HEK293 (cell line): ENCODE measurements around the gene ZNF536.
A peak's percentile ranks its signal among the peaks of the same experiment; 100 is the strongest.

ENCODE experiments used
- GLIS1 ChIP-seq: fragments of 450-650 bp; formaldehyde crosslinking; IDR thresholded peaks from 2 replicates; pipeline ENCODE4 v1.5.1; 2016; ENCODE audit warnings: missing biosample characterization, missing genetic modification characterization
- KLF9 ChIP-seq: fragments of 450-650 bp; formaldehyde crosslinking; IDR thresholded peaks from 2 replicates; pipeline ENCODE4 v1.5.1; 2016; ENCODE audit warnings: missing biosample characterization, missing genetic modification characterization, low read depth
- ZBTB21 ChIP-seq: fragments of 450-650 bp; formaldehyde crosslinking; IDR thresholded peaks from 2 replicates; pipeline ENCODE4 v1.5.1; 2017; ENCODE audit warnings: missing biosample characterization, missing genetic modification characterization
- ZBTB48 ChIP-seq: fragments of 450-650 bp; formaldehyde crosslinking; IDR thresholded peaks from 2 replicates; pipeline ENCODE4 v1.5.1; 2016; ENCODE audit warnings: missing biosample characterization, missing genetic modification characterization
- ZNF155 ChIP-seq: fragments of 450-650 bp; formaldehyde crosslinking; IDR thresholded peaks from 2 replicates; pipeline ENCODE4 v1.5.1; 2016; ENCODE audit warnings: missing biosample characterization, missing genetic modification characterization
- ZNF174 ChIP-seq: fragments of 450-650 bp; formaldehyde crosslinking; IDR thresholded peaks from 2 replicates; pipeline ENCODE4 v1.5.0; 2017; ENCODE audit warnings: missing biosample characterization, mild to moderate bottlenecking, missing genetic modification characterization
- ZNF248 ChIP-seq: fragments of 450-650 bp; formaldehyde crosslinking; IDR thresholded peaks from 2 replicates; pipeline ENCODE4 v1.5.1; 2017; ENCODE audit warnings: missing biosample characterization, missing genetic modification characterization
- ZNF302 ChIP-seq: fragments of 450-650 bp; formaldehyde crosslinking; IDR thresholded peaks from 2 replicates; pipeline ENCODE4 v1.5.1; 2016; ENCODE audit warnings: missing biosample characterization, missing genetic modification characterization, low read depth
- ZNF473 ChIP-seq: fragments of 450-650 bp; formaldehyde crosslinking; IDR thresholded peaks from 2 replicates; pipeline ENCODE4 v1.5.1; 2017; ENCODE audit warnings: missing biosample characterization, missing genetic modification characterization
- ZNF501 ChIP-seq: fragments of 450-650 bp; formaldehyde crosslinking; IDR thresholded peaks from 2 replicates; pipeline ENCODE4 v1.5.1; 2016; ENCODE audit warnings: missing biosample characterization, missing genetic modification characterization
- ZNF514 ChIP-seq: fragments of 450-650 bp; formaldehyde crosslinking; IDR thresholded peaks from 2 replicates; pipeline ENCODE4 v1.5.1; 2016; ENCODE audit warnings: missing biosample characterization, missing genetic modification characterization
- ZNF571 ChIP-seq: fragments of 450-650 bp; formaldehyde crosslinking; IDR thresholded peaks from 2 replicates; pipeline ENCODE4 v1.5.0; 2017; ENCODE audit warnings: missing biosample characterization, missing genetic modification characterization
- ZNF610 ChIP-seq: fragments of 450-650 bp; formaldehyde crosslinking; IDR thresholded peaks from 2 replicates; pipeline ENCODE4 v1.5.1; 2016; ENCODE audit warnings: missing biosample characterization, missing genetic modification characterization, borderline replicate concordance
- ZNF707 ChIP-seq: fragments of 450-650 bp; formaldehyde crosslinking; IDR thresholded peaks from 2 replicates; pipeline ENCODE4 v1.5.1; 2016; ENCODE audit warnings: missing biosample characterization, missing genetic modification characterization
- ZNF791 ChIP-seq: fragments of 450-650 bp; formaldehyde crosslinking; IDR thresholded peaks from 2 replicates; pipeline ENCODE4 v1.5.1; 2016; ENCODE audit warnings: missing biosample characterization, missing genetic modification characterization
- ZNF792 ChIP-seq: fragments of 450-650 bp; formaldehyde crosslinking; IDR thresholded peaks from 2 replicates; pipeline ENCODE4 v1.5.1; 2016; ENCODE audit warnings: missing biosample characterization, missing genetic modification characterization
- ZSCAN16 ChIP-seq: fragments of 450-650 bp; formaldehyde crosslinking; IDR thresholded peaks from 2 replicates; pipeline ENCODE4 v1.5.1; 2016; ENCODE audit warnings: missing biosample characterization, missing genetic modification characterization
- TF ChIP-seq, protein P1 (sequence below): fragments of 450-650 bp; formaldehyde crosslinking; IDR thresholded peaks from 2 replicates; pipeline ENCODE4 v1.5.1; 2016; ENCODE audit warnings: missing biosample characterization, missing genetic modification characterization
- TF ChIP-seq, protein P2 (sequence below): fragments of 450-650 bp; formaldehyde crosslinking; conservative IDR thresholded peaks from 2 replicates; pipeline ENCODE4 v1.5.1; 2016; ENCODE audit warnings: low read depth, missing biosample characterization, missing genetic modification characterization
- TF ChIP-seq, protein P3 (sequence below): fragments of 450-650 bp; formaldehyde crosslinking; IDR thresholded peaks from 2 replicates; pipeline ENCODE4 v1.5.1; 2016; ENCODE audit warnings: missing biosample characterization, missing genetic modification characterization, borderline replicate concordance
- TF ChIP-seq, protein P4 (sequence below): fragments of 450-650 bp; IDR thresholded peaks from 2 replicates; pipeline ENCODE4 v1.5.1; 2018; ENCODE audit warnings: missing biosample characterization, missing genetic modification characterization
- TF ChIP-seq, protein P5 (sequence below): fragments of 450-650 bp; formaldehyde crosslinking; IDR thresholded peaks from 2 replicates; pipeline ENCODE4 v1.5.1; 2016; ENCODE audit warnings: missing biosample characterization, missing genetic modification characterization, low read depth

The ZNF536 gene

DNA sequence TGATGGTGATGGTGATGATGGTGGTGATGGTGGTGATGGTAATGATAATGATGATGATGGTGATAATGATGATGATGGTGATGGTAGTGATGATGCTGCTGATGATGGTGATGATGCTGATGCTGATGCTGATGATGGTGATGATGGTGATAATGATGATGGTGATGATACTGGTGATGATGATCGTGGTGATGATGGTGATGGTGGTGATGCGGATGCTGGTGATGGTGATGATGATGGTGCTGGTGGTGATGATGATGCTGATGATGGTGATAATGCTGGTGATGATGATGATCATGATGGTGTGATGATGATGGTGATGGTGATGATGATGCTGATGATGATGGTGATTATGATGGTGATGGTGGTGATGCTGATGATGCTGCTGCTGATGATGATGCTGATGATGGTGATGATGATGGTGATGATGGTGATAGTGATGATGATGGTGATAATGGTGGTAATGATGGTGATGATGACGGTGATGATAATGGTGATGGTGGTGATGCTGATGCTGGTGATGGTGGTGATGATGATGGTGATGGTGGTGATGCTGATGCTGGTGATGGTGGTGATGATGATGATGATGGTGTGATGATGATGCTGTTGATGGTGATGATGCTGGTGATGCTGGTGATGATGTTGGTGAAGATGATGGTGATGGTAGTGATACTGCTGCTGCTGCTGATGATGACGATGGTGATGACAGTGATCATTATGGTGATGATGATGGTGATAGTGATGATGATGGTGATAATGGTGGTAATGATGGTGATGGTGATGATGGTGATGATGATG is 62.8 kb downstream of the ZNF536 start (continued):
- TF ChIP-seq, protein P1, sequence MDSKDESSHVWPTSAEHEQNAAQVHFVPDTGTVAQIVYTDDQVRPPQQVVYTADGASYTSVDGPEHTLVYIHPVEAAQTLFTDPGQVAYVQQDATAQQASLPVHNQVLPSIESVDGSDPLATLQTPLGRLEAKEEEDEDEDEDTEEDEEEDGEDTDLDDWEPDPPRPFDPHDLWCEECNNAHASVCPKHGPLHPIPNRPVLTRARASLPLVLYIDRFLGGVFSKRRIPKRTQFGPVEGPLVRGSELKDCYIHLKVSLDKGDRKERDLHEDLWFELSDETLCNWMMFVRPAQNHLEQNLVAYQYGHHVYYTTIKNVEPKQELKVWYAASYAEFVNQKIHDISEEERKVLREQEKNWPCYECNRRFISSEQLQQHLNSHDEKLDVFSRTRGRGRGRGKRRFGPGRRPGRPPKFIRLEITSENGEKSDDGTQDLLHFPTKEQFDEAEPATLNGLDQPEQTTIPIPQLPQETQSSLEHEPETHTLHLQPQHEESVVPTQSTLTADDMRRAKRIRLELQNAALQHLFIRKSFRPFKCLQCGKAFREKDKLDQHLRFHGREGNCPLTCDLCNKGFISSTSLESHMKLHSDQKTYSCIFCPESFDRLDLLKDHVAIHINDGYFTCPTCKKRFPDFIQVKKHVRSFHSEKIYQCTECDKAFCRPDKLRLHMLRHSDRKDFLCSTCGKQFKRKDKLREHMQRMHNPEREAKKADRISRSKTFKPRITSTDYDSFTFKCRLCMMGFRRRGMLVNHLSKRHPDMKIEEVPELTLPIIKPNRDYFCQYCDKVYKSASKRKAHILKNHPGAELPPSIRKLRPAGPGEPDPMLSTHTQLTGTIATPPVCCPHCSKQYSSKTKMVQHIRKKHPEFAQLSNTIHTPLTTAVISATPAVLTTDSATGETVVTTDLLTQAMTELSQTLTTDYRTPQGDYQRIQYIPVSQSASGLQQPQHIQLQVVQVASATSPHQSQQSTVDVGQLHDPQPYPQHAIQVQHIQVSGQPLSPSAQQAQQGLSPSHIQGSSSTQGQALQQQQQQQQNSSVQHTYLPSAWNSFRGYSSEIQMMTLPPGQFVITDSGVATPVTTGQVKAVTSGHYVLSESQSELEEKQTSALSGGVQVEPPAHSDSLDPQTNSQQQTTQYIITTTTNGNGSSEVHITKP = no peak
- TF ChIP-seq, protein P2, sequence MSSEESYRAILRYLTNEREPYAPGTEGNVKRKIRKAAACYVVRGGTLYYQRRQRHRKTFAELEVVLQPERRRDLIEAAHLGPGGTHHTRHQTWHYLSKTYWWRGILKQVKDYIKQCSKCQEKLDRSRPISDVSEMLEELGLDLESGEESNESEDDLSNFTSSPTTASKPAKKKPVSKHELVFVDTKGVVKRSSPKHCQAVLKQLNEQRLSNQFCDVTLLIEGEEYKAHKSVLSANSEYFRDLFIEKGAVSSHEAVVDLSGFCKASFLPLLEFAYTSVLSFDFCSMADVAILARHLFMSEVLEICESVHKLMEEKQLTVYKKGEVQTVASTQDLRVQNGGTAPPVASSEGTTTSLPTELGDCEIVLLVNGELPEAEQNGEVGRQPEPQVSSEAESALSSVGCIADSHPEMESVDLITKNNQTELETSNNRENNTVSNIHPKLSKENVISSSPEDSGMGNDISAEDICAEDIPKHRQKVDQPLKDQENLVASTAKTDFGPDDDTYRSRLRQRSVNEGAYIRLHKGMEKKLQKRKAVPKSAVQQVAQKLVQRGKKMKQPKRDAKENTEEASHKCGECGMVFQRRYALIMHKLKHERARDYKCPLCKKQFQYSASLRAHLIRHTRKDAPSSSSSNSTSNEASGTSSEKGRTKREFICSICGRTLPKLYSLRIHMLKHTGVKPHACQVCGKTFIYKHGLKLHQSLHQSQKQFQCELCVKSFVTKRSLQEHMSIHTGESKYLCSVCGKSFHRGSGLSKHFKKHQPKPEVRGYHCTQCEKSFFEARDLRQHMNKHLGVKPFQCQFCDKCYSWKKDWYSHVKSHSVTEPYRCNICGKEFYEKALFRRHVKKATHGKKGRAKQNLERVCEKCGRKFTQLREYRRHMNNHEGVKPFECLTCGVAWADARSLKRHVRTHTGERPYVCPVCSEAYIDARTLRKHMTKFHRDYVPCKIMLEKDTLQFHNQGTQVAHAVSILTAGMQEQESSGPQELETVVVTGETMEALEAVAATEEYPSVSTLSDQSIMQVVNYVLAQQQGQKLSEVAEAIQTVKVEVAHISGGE = no peak
- TF ChIP-seq ZNF473 (tag by site-specific recombination) = peak; percentile 79; the same call in 1 of the 2 replicates
- TF ChIP-seq, protein P3, sequence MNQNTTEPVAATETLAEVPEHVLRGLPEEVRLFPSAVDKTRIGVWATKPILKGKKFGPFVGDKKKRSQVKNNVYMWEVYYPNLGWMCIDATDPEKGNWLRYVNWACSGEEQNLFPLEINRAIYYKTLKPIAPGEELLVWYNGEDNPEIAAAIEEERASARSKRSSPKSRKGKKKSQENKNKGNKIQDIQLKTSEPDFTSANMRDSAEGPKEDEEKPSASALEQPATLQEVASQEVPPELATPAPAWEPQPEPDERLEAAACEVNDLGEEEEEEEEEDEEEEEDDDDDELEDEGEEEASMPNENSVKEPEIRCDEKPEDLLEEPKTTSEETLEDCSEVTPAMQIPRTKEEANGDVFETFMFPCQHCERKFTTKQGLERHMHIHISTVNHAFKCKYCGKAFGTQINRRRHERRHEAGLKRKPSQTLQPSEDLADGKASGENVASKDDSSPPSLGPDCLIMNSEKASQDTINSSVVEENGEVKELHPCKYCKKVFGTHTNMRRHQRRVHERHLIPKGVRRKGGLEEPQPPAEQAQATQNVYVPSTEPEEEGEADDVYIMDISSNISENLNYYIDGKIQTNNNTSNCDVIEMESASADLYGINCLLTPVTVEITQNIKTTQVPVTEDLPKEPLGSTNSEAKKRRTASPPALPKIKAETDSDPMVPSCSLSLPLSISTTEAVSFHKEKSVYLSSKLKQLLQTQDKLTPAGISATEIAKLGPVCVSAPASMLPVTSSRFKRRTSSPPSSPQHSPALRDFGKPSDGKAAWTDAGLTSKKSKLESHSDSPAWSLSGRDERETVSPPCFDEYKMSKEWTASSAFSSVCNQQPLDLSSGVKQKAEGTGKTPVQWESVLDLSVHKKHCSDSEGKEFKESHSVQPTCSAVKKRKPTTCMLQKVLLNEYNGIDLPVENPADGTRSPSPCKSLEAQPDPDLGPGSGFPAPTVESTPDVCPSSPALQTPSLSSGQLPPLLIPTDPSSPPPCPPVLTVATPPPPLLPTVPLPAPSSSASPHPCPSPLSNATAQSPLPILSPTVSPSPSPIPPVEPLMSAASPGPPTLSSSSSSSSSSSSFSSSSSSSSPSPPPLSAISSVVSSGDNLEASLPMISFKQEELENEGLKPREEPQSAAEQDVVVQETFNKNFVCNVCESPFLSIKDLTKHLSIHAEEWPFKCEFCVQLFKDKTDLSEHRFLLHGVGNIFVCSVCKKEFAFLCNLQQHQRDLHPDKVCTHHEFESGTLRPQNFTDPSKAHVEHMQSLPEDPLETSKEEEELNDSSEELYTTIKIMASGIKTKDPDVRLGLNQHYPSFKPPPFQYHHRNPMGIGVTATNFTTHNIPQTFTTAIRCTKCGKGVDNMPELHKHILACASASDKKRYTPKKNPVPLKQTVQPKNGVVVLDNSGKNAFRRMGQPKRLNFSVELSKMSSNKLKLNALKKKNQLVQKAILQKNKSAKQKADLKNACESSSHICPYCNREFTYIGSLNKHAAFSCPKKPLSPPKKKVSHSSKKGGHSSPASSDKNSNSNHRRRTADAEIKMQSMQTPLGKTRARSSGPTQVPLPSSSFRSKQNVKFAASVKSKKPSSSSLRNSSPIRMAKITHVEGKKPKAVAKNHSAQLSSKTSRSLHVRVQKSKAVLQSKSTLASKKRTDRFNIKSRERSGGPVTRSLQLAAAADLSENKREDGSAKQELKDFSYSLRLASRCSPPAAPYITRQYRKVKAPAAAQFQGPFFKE = peak; percentile 84
- peak; percentile 37; the same call in 1 of the 2 replicates for TF ChIP-seq ZBTB48
- no peak for TF ChIP-seq ZNF501
- no peak for TF ChIP-seq ZNF610 (tag by site-specific recombination)
- TF ChIP-seq GLIS1 (tag by site-specific recombination) = no peak
- TF ChIP-seq ZNF707 = peak; percentile 69; the same call in 1 of the 2 replicates
- TF ChIP-seq ZNF792 = peak; percentile 47; the same call in 1 of the 2 replicates
- TF ChIP-seq, protein P4, sequence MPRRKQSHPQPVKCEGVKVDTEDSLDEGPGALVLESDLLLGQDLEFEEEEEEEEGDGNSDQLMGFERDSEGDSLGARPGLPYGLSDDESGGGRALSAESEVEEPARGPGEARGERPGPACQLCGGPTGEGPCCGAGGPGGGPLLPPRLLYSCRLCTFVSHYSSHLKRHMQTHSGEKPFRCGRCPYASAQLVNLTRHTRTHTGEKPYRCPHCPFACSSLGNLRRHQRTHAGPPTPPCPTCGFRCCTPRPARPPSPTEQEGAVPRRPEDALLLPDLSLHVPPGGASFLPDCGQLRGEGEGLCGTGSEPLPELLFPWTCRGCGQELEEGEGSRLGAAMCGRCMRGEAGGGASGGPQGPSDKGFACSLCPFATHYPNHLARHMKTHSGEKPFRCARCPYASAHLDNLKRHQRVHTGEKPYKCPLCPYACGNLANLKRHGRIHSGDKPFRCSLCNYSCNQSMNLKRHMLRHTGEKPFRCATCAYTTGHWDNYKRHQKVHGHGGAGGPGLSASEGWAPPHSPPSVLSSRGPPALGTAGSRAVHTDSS (tag by site-specific recombination) = peak; percentile 100
- TF ChIP-seq, protein P5, sequence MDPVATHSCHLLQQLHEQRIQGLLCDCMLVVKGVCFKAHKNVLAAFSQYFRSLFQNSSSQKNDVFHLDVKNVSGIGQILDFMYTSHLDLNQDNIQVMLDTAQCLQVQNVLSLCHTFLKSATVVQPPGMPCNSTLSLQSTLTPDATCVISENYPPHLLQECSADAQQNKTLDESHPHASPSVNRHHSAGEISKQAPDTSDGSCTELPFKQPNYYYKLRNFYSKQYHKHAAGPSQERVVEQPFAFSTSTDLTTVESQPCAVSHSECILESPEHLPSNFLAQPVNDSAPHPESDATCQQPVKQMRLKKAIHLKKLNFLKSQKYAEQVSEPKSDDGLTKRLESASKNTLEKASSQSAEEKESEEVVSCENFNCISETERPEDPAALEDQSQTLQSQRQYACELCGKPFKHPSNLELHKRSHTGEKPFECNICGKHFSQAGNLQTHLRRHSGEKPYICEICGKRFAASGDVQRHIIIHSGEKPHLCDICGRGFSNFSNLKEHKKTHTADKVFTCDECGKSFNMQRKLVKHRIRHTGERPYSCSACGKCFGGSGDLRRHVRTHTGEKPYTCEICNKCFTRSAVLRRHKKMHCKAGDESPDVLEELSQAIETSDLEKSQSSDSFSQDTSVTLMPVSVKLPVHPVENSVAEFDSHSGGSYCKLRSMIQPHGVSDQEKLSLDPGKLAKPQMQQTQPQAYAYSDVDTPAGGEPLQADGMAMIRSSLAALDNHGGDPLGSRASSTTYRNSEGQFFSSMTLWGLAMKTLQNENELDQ (tag by site-specific recombination) = no peak
- peak; percentile 44 for TF ChIP-seq ZNF302
- TF ChIP-seq ZNF571 (tag by site-specific recombination) = peak; percentile 88
- peak; percentile 66 for TF ChIP-seq ZNF791 (tag by site-specific recombination)
- peak; percentile 10 for TF ChIP-seq ZNF514 (tag by site-specific recombination)
- TF ChIP-seq ZNF155 (tag by site-specific recombination) = peak; percentile 85; the same call in 1 of the 2 replicates
- peak; percentile 31; the same call in 1 of the 2 replicates for TF ChIP-seq KLF9 (tag by site-specific recombination)
- TF ChIP-seq ZBTB21 = peak; percentile 81
- peak; percentile 36 for TF ChIP-seq ZNF248 (tag by site-specific recombination)
- TF ChIP-seq ZSCAN16 (tag by site-specific recombination) = 0 out of 2 replicates have a peak, but pooled peaks have one; percentile 25
- no peak for TF ChIP-seq ZNF174 (tag by site-specific recombination)
